ENCODE measurements around the gene RBM4B. TPM values are rescaled to one million over a fixed set of nuclear protein-coding genes. Genes with fewer than 3 reads are reported as not detected.

The RBM4B gene
- total and polyA plus RNA-seq, 2 experiments from 2014 or later = 28.0 to 31.0 TPM

- TF ChIP-seq ZNF462 (CRISPR knock-in tag; IDR thresholded peaks at IDR 0.05) (no peak), REST (IDR thresholded peaks at IDR 0.05; ENCODE audit: unreplicated experiment) (no peak), EZH2 (IDR thresholded peaks at IDR 0.05; ENCODE audit: low read depth, unreplicated experiment) (no peak), POLR2AphosphoS5 (IDR thresholded peaks at IDR 0.05; ENCODE audit: low read depth) (no peak), JUNB (IDR thresholded peaks at IDR 0.05; ENCODE audit: unreplicated experiment) (no peak), ZNF331 (CRISPR knock-in tag; IDR thresholded peaks at IDR 0.05; ENCODE audit: low read depth) (no peak)
Measured at GRCh38 chr11:66637557-66638176, 40.0 kb downstream of the RBM4B start (continued).
